C4-2B (cell line): ENCODE measurements around the gene TNFSF10.

ENCODE experiments used
- ZFX ChIP-seq: fragments of 450-650 bp; IDR thresholded peaks from 2 replicates; pipeline ENCODE4 v1.6.1; 2017
- TF ChIP-seq, protein P1 (sequence below): fragments of 450-650 bp; conservative IDR thresholded peaks from 2 replicates; pipeline ENCODE4 v1.5.1; 2017; ENCODE audit warnings: mild to moderate bottlenecking

DNA sequence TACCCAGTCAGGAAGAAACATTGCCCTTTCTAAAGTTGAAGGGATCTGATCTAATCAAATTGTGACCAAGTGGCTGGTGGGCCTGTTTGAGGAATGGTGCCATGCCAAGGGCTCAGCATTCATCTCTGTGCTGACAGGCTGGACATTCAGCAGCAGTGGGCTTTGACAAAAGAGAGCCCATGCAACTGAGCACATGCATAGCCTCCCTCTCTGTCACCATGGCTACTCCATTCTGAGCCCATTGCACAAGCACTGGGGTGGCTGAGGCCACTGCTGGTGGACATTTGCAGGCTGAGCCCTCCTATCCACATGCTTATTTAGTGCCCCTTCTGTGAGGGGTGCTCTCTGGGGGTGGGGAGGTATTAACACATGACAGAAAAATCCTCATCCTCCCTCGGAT, 28.6 kb upstream of the TNFSF10 start:
- TF ChIP-seq, protein P1, sequence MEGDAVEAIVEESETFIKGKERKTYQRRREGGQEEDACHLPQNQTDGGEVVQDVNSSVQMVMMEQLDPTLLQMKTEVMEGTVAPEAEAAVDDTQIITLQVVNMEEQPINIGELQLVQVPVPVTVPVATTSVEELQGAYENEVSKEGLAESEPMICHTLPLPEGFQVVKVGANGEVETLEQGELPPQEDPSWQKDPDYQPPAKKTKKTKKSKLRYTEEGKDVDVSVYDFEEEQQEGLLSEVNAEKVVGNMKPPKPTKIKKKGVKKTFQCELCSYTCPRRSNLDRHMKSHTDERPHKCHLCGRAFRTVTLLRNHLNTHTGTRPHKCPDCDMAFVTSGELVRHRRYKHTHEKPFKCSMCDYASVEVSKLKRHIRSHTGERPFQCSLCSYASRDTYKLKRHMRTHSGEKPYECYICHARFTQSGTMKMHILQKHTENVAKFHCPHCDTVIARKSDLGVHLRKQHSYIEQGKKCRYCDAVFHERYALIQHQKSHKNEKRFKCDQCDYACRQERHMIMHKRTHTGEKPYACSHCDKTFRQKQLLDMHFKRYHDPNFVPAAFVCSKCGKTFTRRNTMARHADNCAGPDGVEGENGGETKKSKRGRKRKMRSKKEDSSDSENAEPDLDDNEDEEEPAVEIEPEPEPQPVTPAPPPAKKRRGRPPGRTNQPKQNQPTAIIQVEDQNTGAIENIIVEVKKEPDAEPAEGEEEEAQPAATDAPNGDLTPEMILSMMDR: no peak
- no peak for TF ChIP-seq ZFX
